Measurements from ENCODE around the gene ENPP6.
"Not testable (repeated sequence)": the region's sequence is repeated elsewhere in the genome, so short reads cannot be mapped to it uniquely, and the experiment has no call there.

ENPP6 gene

GRCh38 chr4:184145596-184145995 is 72.1 kb downstream of the ENPP6 start:
- no peak overlapping the region for H3K4me3 ChIP-seq (ENCODE audit: low read length)
- TF ChIP-seq CTCF (conservative IDR thresholded peaks at IDR 0.05; ENCODE audit: low read depth, low read length), result no peak
- no peak for DNase-seq (ENCODE audit: low read depth)

GRCh38 chr4:184143770-184144564 is 73.7 kb downstream of the ENPP6 start:
- no peak overlapping the region for H3K4me3 ChIP-seq (ENCODE audit: low read length)
- DNase-seq (ENCODE audit: low read depth), result no peak
- TF ChIP-seq CTCF (conservative IDR thresholded peaks at IDR 0.05; ENCODE audit: low read depth, low read length), result no peak

GRCh38 chr4:184142121-184143000 is 75.3 kb downstream of the ENPP6 start:
- no peak for TF ChIP-seq CTCF (conservative IDR thresholded peaks at IDR 0.05; ENCODE audit: low read depth, low read length)
- no peak for DNase-seq (ENCODE audit: low read depth)

GRCh38 chr4:184140901-184141300 is 76.8 kb downstream of the ENPP6 start:
- not testable (repeated sequence) for DNase-seq (ENCODE audit: low read depth); H3K4me3 ChIP-seq (ENCODE audit: low read length)

More at GRCh38 chr4:184142121-184143000, 75.3 kb downstream of the ENPP6 start:
- H3K4me3 ChIP-seq (ENCODE audit: low read length), result no peak overlapping the region

- DNase-seq (ENCODE audit: low read depth), result no peak
- no peak overlapping the region for H3K4me3 ChIP-seq (ENCODE audit: low read length)
- no peak for TF ChIP-seq CTCF (conservative IDR thresholded peaks at IDR 0.05; ENCODE audit: low read depth, low read length)
These were observed 81.1 kb downstream of the ENPP6 start for GRCh38 chr4:184136525-184136924.

- no peak for TF ChIP-seq CTCF (conservative IDR thresholded peaks at IDR 0.05; ENCODE audit: low read depth, low read length)
- no peak for DNase-seq (ENCODE audit: low read depth)
- no peak overlapping the region for H3K4me3 ChIP-seq (ENCODE audit: low read length)
These were observed 90.9 kb downstream of the ENPP6 start for GRCh38 chr4:184126800-184127199.

- TF ChIP-seq CTCF (conservative IDR thresholded peaks at IDR 0.05; ENCODE audit: low read depth, low read length), result no peak
- no peak for DNase-seq (ENCODE audit: low read depth)
- no peak overlapping the region for H3K4me3 ChIP-seq (ENCODE audit: low read length)
These were observed 94.9 kb downstream of the ENPP6 start for GRCh38 chr4:184122631-184123408.

Measured in retinal pigment epithelial cell (primary cell).